Calu3 (cell line): ENCODE data around the gene CEP192. TPM values are rescaled to one million over a fixed set of nuclear protein-coding genes. Genes with fewer than 3 reads are reported as not detected.

Experiments used
- BruUV-seq: library from RNA; stranded (reverse); fragments of 400-500 nt; replicated peaks from 2 replicates; lab custom pipeline; 2021; lab: Mats Ljungman, UMichigan
- CTCF ChIA-PET: fragments of 300-600 bp; sonication (Branson Sonifier 250); formaldehyde crosslinking; loops from one replicate; lab custom pipeline; 2022; ENCODE audit warnings: antibody characterized with exemption; lab: Charles Lee
- DNase-seq: peaks from one replicate; pipeline ENCODE4 v3.0.0; 2022
- H3K27ac Mint-ChIP-seq: one replicate; pipeline ENCODE4 v1.8.0; 2022; ENCODE audit warnings: mixed read lengths; ENCODE audit not compliant: unreplicated experiment
- H3K27me3 Mint-ChIP-seq: one replicate; pipeline ENCODE4 v1.8.0; 2022; ENCODE audit warnings: mixed read lengths; ENCODE audit not compliant: unreplicated experiment
- H3K36me3 Mint-ChIP-seq: one replicate; pipeline ENCODE4 v1.8.0; 2022; ENCODE audit warnings: mild to moderate bottlenecking, moderate library complexity, mixed read lengths; ENCODE audit not compliant: insufficient read depth, unreplicated experiment
- H3K4me1 Mint-ChIP-seq: one replicate; pipeline ENCODE4 v1.8.0; 2022; ENCODE audit warnings: mild to moderate bottlenecking, low read depth, mixed read lengths; ENCODE audit not compliant: unreplicated experiment
- H3K4me3 Mint-ChIP-seq: one replicate; pipeline ENCODE4 v1.8.0; 2022; ENCODE audit warnings: mild to moderate bottlenecking, low read depth, moderate library complexity, mixed read lengths; ENCODE audit not compliant: unreplicated experiment
- H3K9me3 Mint-ChIP-seq: one replicate; pipeline ENCODE4 v1.8.0; 2022; ENCODE audit warnings: low read depth, mixed read lengths; ENCODE audit not compliant: unreplicated experiment
- CTCF ChIP-seq: fragments of 200-600 bp; IDR thresholded peaks from one replicate; pipeline ENCODE4 v1.8.0; 2022; ENCODE audit warnings: antibody characterized with exemption; ENCODE audit not compliant: unreplicated experiment
- intact Hi-C: fragments of 100-400 bp; cut with micrococcal nuclease; formaldehyde crosslinking; loops from one replicate; pipeline ENCODE4 v1.10.0; 2022; ENCODE audit not compliant: unreplicated experiment
- total RNA-seq: library from RNA; stranded (reverse); gene quantifications from 2 replicates; pipeline ENCODE4 v1.2.3, GENCODE V29; 2022

CEP192 gene
- total RNA-seq, 1 experiment from 2014 or later = 39.2 TPM

- no peaks in the 10 kb centered on the region for H3K4me1 Mint-ChIP-seq
- no peak for DNase-seq
- intact Hi-C loops = no loop called here
- H3K27ac Mint-ChIP-seq = no peak overlapping the region
- H3K9me3 Mint-ChIP-seq = no peaks in the 10 kb centered on the region
- H3K36me3 Mint-ChIP-seq = peaks cover 9% of the 10 kb centered on the region
- CTCF ChIA-PET = no interaction called here
- no peak for TF ChIP-seq CTCF
- no TSS peak for BruUV-seq
- H3K4me3 Mint-ChIP-seq = no peak overlapping the region
- H3K27me3 Mint-ChIP-seq = no peaks in the 10 kb centered on the region
These were observed 13.2 kb downstream of the CEP192 start for GRCh38 chr18:13004396-13004795.

- Mint-ChIP-seq H3K9me3 (no peaks in the 10 kb centered on the region), H3K27me3 (no peaks in the 10 kb centered on the region), H3K36me3 (peaks cover 14% of the 10 kb centered on the region), H3K27ac (no peak overlapping the region), H3K4me1 (no peaks in the 10 kb centered on the region), H3K4me3 (no peak overlapping the region)
- no peak for TF ChIP-seq CTCF
- CTCF ChIA-PET = interaction anchor here (0.6 to 1.1 kb wide), 2 partner anchors 154 to 630 kb away, joined by 3 read pairs; no protein-coding TSS in a partner anchor
- intact Hi-C loops = no loop called here
- no peak for DNase-seq
- no TSS peak for BruUV-seq
These were observed 14.1 kb downstream of the CEP192 start for GRCh38 chr18:13005289-13005688.

- no peak overlapping the region for H3K4me3 Mint-ChIP-seq
- no peaks in the 10 kb centered on the region for H3K27me3 Mint-ChIP-seq
- H3K27ac Mint-ChIP-seq = no peak overlapping the region
- no TSS peak for BruUV-seq
- peaks cover 14% of the 10 kb centered on the region for H3K36me3 Mint-ChIP-seq
- no peak for TF ChIP-seq CTCF
- CTCF ChIA-PET = no interaction called here
- no peaks in the 10 kb centered on the region for H3K4me1 Mint-ChIP-seq
- intact Hi-C loops = no loop called here
- H3K9me3 Mint-ChIP-seq = no peaks in the 10 kb centered on the region
- no peak for DNase-seq
These were observed 15.5 kb downstream of the CEP192 start for GRCh38 chr18:13006531-13007247.

GRCh38 chr18:13007248-13007560 lies 16.0 kb downstream of the CEP192 start:
- H3K4me3 Mint-ChIP-seq = no peak overlapping the region
- no peaks in the 10 kb centered on the region for H3K9me3 Mint-ChIP-seq
- no peak for DNase-seq
- H3K27ac Mint-ChIP-seq = no peak overlapping the region
- no peak for TF ChIP-seq CTCF
- peaks cover 14% of the 10 kb centered on the region for H3K36me3 Mint-ChIP-seq
- no TSS peak for BruUV-seq
- no peaks in the 10 kb centered on the region for H3K27me3 Mint-ChIP-seq
- CTCF ChIA-PET = no interaction called here
- no peaks in the 10 kb centered on the region for H3K4me1 Mint-ChIP-seq
- intact Hi-C loops = no loop called here
